HepG2 (cell line): Measurements from ENCODE around the gene TGM1. TPM values are rescaled to one million over a fixed set of nuclear protein-coding genes. Genes with fewer than 3 reads are reported as not detected.

Experiments used
- ARNT2 ChIP-seq: sonication (generic); formaldehyde crosslinking; IDR thresholded peaks from 2 replicates; pipeline ENCODE4 v1.8.0; 2022; ENCODE audit warnings: mild to moderate bottlenecking, low read depth, missing genetic modification reagents, moderate library complexity
- FOXA3 ChIP-seq: IDR thresholded peaks from 2 replicates; pipeline ENCODE4 v1.6.1; 2016; ENCODE audit warnings: missing genetic modification reagents, missing compliant biosample characterization
- FOXO4 ChIP-seq: sonication (generic); formaldehyde crosslinking; conservative IDR thresholded peaks from 2 replicates; pipeline ENCODE4 v1.8.1; 2023; ENCODE audit warnings: missing genetic modification reagents
- GTF3A ChIP-seq: sonication (generic); formaldehyde crosslinking; conservative IDR thresholded peaks from 2 replicates; pipeline ENCODE4 v1.4.0; 2020; ENCODE audit warnings: mild to moderate bottlenecking, missing genetic modification reagents
- NCOA1 ChIP-seq: sonication (generic); formaldehyde crosslinking; IDR thresholded peaks from 2 replicates; pipeline ENCODE4 v1.9.0; 2021; ENCODE audit warnings: missing genetic modification reagents
- PRDM10 ChIP-seq: sonication (generic); formaldehyde crosslinking; IDR thresholded peaks from 2 replicates; pipeline ENCODE4 v1.4.0; 2020; ENCODE audit warnings: low read depth, missing genetic modification reagents
- PREB ChIP-seq: sonication (generic); formaldehyde crosslinking; IDR thresholded peaks from 2 replicates; pipeline ENCODE4 v1.4.0; 2020; ENCODE audit warnings: missing genetic modification reagents
- REXO4 ChIP-seq: sonication (generic); formaldehyde crosslinking; IDR thresholded peaks from 2 replicates; pipeline ENCODE4 v1.8.0; 2022; ENCODE audit warnings: missing genetic modification reagents, mild to moderate bottlenecking, borderline replicate concordance
- SAP130 ChIP-seq: IDR thresholded peaks from 2 replicates; pipeline ENCODE4 v1.6.1; 2016; ENCODE audit warnings: low read depth
- SMC3 ChIP-seq: IDR thresholded peaks from 2 replicates; pipeline ENCODE4 v1.6.1; 2011; ENCODE audit warnings: low read length, improper control_type of control experiment
- SNAPC5 ChIP-seq: sonication (generic); formaldehyde crosslinking; IDR thresholded peaks from 2 replicates; pipeline ENCODE4 v1.8.1; 2023; ENCODE audit warnings: mild to moderate bottlenecking, missing genetic modification reagents, borderline replicate concordance
- SRSF9 ChIP-seq: fragments of 200-400 bp; formaldehyde crosslinking; IDR thresholded peaks from 2 replicates; pipeline ENCODE4 v1.6.1; 2018; ENCODE audit warnings: borderline replicate concordance, mild to moderate bottlenecking, low read depth, low read length; ENCODE audit not compliant: insufficient read depth, poor library complexity, severe bottlenecking
- TBX2 ChIP-seq: sonication (generic); formaldehyde crosslinking; IDR thresholded peaks from 2 replicates; pipeline ENCODE4 v1.5.0; 2020; ENCODE audit warnings: missing genetic modification reagents, mild to moderate bottlenecking, borderline replicate concordance
- ZBTB14 ChIP-seq: sonication (generic); formaldehyde crosslinking; IDR thresholded peaks from 2 replicates; pipeline ENCODE4 v1.4.0; 2020; ENCODE audit warnings: missing genetic modification reagents
- ZNF234 ChIP-seq: sonication (generic); formaldehyde crosslinking; conservative IDR thresholded peaks from 2 replicates; pipeline ENCODE4 v1.5.1; 2020; ENCODE audit warnings: mild to moderate bottlenecking, missing genetic modification reagents
- ZNF333 ChIP-seq: sonication (generic); formaldehyde crosslinking; IDR thresholded peaks from 2 replicates; pipeline ENCODE4 v1.4.0; 2020; ENCODE audit warnings: mild to moderate bottlenecking, missing genetic modification reagents, borderline replicate concordance
- ZNF33A ChIP-seq: sonication (generic); formaldehyde crosslinking; IDR thresholded peaks from 2 replicates; pipeline ENCODE4 v1.5.1; 2020; ENCODE audit warnings: missing genetic modification reagents, mild to moderate bottlenecking, moderate library complexity, borderline replicate concordance
- ZNF383 ChIP-seq: sonication (generic); formaldehyde crosslinking; IDR thresholded peaks from 2 replicates; pipeline ENCODE4 v1.4.0; 2020; ENCODE audit warnings: missing genetic modification reagents, mild to moderate bottlenecking, borderline replicate concordance
- polyA plus RNA-seq, 8 experiments: library from polyadenylated mRNA; depleted of rRNA in 3 of 8; stranded (reverse) in 7 of 8; unstranded in 1 of 8; fragments of >200 nt; fragmentation: Illumina TruSeq in 4 of 8; extraction: Trizol in 4 of 8; gene quantifications; 2 replicates each; pipeline versions ENCODE4 v1.2.1 to v1.2.3, GENCODE V29; 2011 to 2016; ENCODE audit warnings: low read depth in 4 of 8, missing spikeins in 1 of 8, mixed read lengths in 1 of 8; ENCODE audit not compliant: insufficient read depth in 1 of 8
- total RNA-seq, 5 experiments: library from RNA; depleted of rRNA; stranded (reverse); fragments of >200 nt; fragmentation: Illumina TruSeq; extraction: Trizol; gene quantifications; 2 replicates each; pipeline ENCODE4 v1.2.3, GENCODE V29; 2016; ENCODE audit warnings: low read depth in 1 of 5

The TGM1 gene
- total and polyA plus RNA-seq, 2 of the 13 experiments (the other 11 are each of a cell fraction or from before 2014, with no cell fraction given): 3.2 to 10.6 TPM

GRCh38 chr14:24232645-24233537 lies 30.1 kb downstream of the TGM1 start, which contains the start of gene GMPR2 (continued):
- 0 out of 2 replicates have a peak, but pooled peaks have one; percentile 47 for TF ChIP-seq ZBTB14
- peak; percentile 99 for TF ChIP-seq ZNF383
- peak; percentile 1; the same call in 1 of the 2 replicates for TF ChIP-seq ZNF234 (CRISPR knock-in tag)
- TF ChIP-seq SNAPC5 (CRISPR knock-in tag): peak; percentile 93; the same call in 1 of the 2 replicates
- peak; percentile 17; the same call in 1 of the 2 replicates for TF ChIP-seq TBX2
- TF ChIP-seq FOXA3 (CRISPR knock-in tag): peak; percentile 50
- TF ChIP-seq PREB (CRISPR knock-in tag): no peak; the same call in 1 of the 2 replicates
- peak; percentile 68; the same call in 1 of the 2 replicates for TF ChIP-seq GTF3A (CRISPR knock-in tag)
- peak; percentile 17; the same call in 1 of the 2 replicates for TF ChIP-seq ARNT2 (CRISPR knock-in tag)
- no peak; the same call in 1 of the 2 replicates for TF ChIP-seq PRDM10 (CRISPR knock-in tag)
- no peak for TF ChIP-seq SRSF9
- peak; percentile 98 for TF ChIP-seq ZNF333 (CRISPR knock-in tag)
- peak; percentile 98; the same call in 1 of the 2 replicates for TF ChIP-seq NCOA1 (CRISPR knock-in tag)
- TF ChIP-seq REXO4 (CRISPR knock-in tag): peak; percentile 16; the same call in 1 of the 2 replicates
- no peak for TF ChIP-seq FOXO4 (CRISPR knock-in tag)
- TF ChIP-seq SMC3: 0 out of 2 replicates have a peak, but pooled peaks have one; percentile 2
- peak; percentile 90 for TF ChIP-seq SAP130 (CRISPR knock-in tag)
- no peak for TF ChIP-seq ZNF33A (CRISPR knock-in tag)
